HL-60 (cell line): ENCODE measurements around the gene GRID2.

Experiments used
- CTCF ChIP-seq: IDR thresholded peaks from one replicate; pipeline ENCODE4 v1.5.1; 2011; ENCODE audit warnings: low read length, control low read depth, inconsistent platforms; ENCODE audit not compliant: insufficient read depth
- GABPA ChIP-seq: IDR thresholded peaks from 2 replicates; pipeline ENCODE4 v1.6.1; 2012; ENCODE audit warnings: low read depth
- POLR2AphosphoS5 ChIP-seq: IDR thresholded peaks from 2 replicates; pipeline ENCODE4 v1.6.1; 2012; ENCODE audit warnings: low read depth
- REST ChIP-seq: IDR thresholded peaks from 2 replicates; pipeline ENCODE4 v1.6.1; 2012; ENCODE audit warnings: low read depth; ENCODE audit not compliant: insufficient replicate concordance

- no peak for TF ChIP-seq POLR2AphosphoS5
- TF ChIP-seq CTCF, result no peak
- no peak for TF ChIP-seq REST
- no peak for TF ChIP-seq GABPA
Measured at GRCh38 chr4:92830771-92831170, 527.0 kb downstream of the GRID2 start.
